Putamen (tissue), 1 donor: Measurements from ENCODE around the gene NPAS3.

Source experiments
- DNase-seq: peaks from one replicate; pipeline ENCODE4 v3.0.0-alpha.2; 2016; ENCODE audit warnings: low spot score

Gene NPAS3

GRCh38 chr14:33449268-33449667 lies 510.6 kb downstream of the NPAS3 start:
- no peak for DNase-seq

- no peak for DNase-seq
These were observed 511.2 kb downstream of the NPAS3 start for GRCh38 chr14:33449703-33450395.

GRCh38 chr14:33450416-33450815 lies 511.7 kb downstream of the NPAS3 start:
- no peak for DNase-seq

- no peak for DNase-seq
These were observed 512.5 kb downstream of the NPAS3 start for GRCh38 chr14:33451211-33451610.

GRCh38 chr14:33452995-33453394 lies 514.3 kb downstream of the NPAS3 start:
- no peak for DNase-seq

- DNase-seq: no peak
These were observed 515.4 kb downstream of the NPAS3 start for GRCh38 chr14:33454022-33454595.

GRCh38 chr14:33454707-33455106 lies 516.0 kb downstream of the NPAS3 start:
- DNase-seq: no peak

GRCh38 chr14:33455654-33456345 lies 517.1 kb downstream of the NPAS3 start:
- no peak for DNase-seq

- DNase-seq: peak; percentile 31
These were observed 518.3 kb downstream of the NPAS3 start for GRCh38 chr14:33457021-33457420.

- DNase-seq: no peak
These were observed 518.9 kb downstream of the NPAS3 start for GRCh38 chr14:33457617-33458016.

GRCh38 chr14:33460164-33460563 lies 521.5 kb downstream of the NPAS3 start:
- DNase-seq: no peak

GRCh38 chr14:33461036-33461435 lies 522.4 kb downstream of the NPAS3 start:
- DNase-seq: no peak

GRCh38 chr14:33463731-33464130 lies 525.1 kb downstream of the NPAS3 start:
- DNase-seq: no peak

GRCh38 chr14:33464254-33464962 lies 525.7 kb downstream of the NPAS3 start:
- no peak for DNase-seq

GRCh38 chr14:33465846-33466700 lies 527.4 kb downstream of the NPAS3 start:
- no peak for DNase-seq

GRCh38 chr14:33467971-33468370 lies 529.3 kb downstream of the NPAS3 start:
- DNase-seq: no peak

- no peak for DNase-seq
These were observed 531.2 kb downstream of the NPAS3 start for GRCh38 chr14:33469898-33470297.

GRCh38 chr14:33471776-33472175 lies 533.1 kb downstream of the NPAS3 start:
- DNase-seq: no peak

- DNase-seq: peak; percentile 73
These were observed 536.9 kb downstream of the NPAS3 start for GRCh38 chr14:33475623-33476022.

GRCh38 chr14:33477797-33478196 lies 539.1 kb downstream of the NPAS3 start:
- peak; percentile 67 for DNase-seq

GRCh38 chr14:33480071-33480886 lies 541.6 kb downstream of the NPAS3 start:
- DNase-seq: no peak
